NCI-H187 (cell line): ENCODE measurements around the gene TMEM191C.
"Not testable (repeated sequence)": the region's sequence is repeated elsewhere in the genome, so short reads cannot be mapped to it uniquely, and the experiment has no call there.

ENCODE experiments used
- DNase-seq, 2 experiments: peaks; one replicate each; lab custom pipeline; 2025; lab: John Stamatoyannopoulos, UW

Gene TMEM191C

DNA sequence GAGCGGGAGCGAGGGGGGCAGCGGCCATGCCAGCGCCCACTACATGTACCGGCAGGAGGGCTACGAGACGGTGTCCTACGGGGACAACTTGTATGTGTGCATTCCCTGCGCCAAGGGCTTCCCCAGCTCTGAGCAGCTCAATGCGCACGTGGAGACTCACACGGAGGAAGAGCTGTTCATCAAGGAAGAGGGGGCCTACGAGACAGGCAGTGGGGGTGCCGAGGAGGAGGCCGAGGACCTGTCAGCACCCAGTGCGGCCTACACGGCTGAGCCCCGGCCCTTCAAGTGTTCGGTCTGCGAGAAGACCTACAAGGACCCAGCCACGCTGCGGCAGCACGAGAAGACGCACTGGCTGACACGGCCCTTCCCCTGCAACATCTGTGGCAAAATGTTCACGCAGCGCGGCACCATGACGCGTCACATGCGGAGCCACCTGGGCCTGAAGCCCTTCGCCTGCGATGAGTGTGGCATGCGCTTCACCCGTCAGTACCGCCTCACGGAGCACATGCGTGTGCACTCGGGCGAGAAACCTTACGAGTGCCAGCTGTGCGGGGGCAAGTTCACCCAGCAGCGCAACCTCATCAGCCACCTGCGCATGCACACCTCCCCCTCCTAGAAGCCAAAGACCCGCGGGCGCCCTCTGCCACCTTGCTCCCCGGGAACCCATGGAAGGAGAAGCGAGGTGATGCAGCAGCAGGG, 20.9 kb upstream of the TMEM191C start:
- DNase-seq = no peak

GRCh38 chr22:21446827-21447690, 20.1 kb upstream of the TMEM191C start:
- no peak for DNase-seq

DNA sequence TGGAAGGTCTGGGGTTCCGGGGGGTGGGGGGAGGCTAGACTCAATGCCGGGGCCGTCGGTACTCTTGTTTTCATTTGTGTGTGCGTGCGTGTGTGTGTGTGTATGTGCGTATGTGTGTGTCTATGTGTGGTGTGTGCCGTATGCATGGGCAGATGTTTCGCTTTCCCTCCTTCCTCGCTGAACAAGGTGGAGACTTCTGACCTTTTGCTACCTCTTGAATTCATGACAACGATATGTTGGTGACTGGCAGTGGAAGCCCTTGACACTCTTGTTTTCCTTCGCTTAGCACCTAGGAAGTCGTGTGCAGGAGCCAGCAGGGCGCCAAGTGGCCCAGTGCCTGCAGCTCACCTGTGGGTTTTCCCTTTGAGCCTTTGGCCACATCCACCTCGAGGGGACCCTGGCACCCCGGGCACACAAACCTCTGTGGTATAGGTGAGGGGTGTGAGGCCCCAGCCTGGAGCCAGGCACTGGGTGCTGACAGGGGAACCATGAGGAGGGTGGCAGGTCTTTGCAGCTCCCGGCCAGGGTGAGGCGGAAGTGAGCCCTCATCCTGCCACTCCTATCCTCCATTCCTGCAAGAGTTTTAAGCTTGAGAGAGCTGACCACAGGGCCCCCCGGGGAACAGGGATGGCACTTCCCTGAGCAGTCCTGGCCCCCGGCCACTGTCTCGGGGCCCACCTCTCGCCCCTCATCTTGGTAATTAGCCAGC, 19.3 kb upstream of the TMEM191C start:
- DNase-seq = no peak

- DNase-seq = no peak
These were observed 18.4 kb upstream of the TMEM191C start for GRCh38 chr22:21448627-21449416.

- no peak for DNase-seq
These were observed 17.5 kb upstream of the TMEM191C start for GRCh38 chr22:21449531-21450319.

DNA sequence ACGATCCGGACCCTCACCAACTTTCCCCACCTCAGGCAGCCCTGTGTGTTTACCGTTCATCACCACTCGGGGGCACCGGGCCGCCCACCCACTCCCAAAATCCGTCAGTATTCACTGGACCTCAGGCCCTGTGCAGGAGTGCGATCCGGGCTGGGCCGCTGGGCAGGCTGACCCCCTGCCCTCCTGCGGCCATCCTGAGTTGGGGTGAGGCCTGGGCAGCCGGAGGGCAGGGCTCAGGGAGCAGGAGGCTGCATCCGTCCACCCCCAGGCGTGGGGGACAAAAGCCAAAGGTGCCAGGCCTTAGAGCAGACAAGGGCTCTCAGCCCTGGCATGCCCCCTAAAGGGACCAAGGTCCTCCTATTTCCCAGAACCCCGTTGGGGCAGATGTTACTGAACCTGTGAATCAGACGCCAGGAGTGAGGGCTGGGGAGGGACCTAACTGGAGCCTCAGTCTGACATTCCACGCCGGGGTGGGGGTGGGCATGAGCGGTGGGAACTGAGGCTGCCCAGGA, 16.8 kb upstream of the TMEM191C start:
- DNase-seq = no peak

- no peak for DNase-seq
These were observed 16.3 kb upstream of the TMEM191C start for GRCh38 chr22:21450858-21451353.

DNA sequence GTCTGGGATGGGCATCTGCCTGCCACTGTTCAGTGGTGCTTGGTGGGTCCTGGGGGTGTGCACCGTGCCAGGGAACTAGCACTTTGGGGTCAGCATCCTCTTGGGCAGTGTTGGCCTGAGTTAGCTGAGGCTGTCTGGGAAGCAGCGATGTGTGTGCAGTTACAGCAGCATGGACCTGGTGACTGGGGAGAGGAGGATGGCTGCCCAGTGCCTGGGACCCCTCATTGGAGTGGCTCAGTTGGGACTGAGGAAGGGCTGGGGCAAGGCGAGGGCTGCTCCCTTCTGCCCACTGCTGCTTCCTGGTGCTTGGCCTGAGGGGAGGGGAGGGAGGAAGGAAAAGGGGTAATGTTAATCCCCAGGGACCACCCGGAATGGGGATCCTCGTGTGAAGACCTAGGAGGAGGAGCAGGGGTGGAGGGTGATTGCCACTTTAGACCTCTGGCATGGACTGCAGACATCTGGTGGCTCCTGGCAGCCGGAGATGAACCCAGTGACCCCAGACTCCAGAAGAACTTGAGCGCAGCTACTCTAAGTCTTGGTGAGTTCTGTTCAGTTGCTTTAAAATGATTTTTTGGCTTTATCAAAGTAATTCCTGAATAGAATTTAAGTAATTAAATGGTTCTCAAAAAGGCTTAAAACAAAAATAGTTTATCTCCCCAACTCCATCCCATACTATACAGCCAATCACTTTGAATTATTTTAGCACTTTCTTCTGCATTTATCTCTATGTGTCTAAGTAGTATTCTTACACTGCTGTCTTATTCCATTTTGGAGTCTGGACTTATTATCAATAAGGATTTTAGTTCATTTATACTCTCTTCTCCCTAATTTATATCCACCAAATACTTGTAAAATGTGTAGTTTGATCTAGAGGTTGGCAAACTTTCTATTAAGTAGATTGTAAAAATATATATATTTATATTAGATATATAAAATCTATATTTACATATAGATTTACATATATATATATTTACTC, 15.4 kb upstream of the TMEM191C start:
- DNase-seq = no peak

DNA sequence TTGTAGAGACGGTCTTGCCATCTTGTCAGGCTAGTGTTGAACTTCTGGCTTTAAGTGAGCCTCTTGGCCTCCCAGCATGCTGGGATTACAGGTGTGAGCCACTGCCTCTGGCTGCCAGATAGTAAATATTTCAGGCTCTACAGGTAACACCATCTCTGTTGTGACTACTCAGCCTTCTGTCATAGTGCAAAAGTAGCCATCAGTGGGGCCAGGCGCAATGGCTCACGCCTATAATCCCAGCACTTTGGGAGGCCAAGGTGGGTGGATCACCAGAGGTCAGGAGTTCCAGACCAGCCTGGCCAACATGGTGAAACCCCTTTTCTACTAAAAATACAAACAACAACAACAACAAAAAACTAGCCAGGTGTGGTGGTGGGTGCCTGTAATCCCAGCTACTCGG, 14.5 kb upstream of the TMEM191C start:
- DNase-seq = not testable (repeated sequence)

DNA sequence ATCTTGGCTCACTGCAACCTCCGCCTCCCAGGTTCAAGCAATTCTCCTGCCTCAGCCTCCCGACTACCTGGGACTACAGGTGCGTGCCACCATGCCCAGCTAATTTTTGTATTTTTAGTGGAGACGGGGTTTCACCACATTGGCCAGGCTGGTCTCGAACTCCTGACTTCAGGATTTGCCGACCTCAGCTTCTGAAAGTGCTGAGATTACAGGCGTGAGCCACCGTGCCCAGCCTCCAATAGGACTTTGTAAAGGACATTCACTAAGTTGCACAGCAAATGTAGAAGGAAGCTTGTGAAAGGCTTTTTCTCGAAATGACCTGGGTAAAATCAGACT, 12.2 kb upstream of the TMEM191C start:
- DNase-seq = not testable (repeated sequence)

DNA sequence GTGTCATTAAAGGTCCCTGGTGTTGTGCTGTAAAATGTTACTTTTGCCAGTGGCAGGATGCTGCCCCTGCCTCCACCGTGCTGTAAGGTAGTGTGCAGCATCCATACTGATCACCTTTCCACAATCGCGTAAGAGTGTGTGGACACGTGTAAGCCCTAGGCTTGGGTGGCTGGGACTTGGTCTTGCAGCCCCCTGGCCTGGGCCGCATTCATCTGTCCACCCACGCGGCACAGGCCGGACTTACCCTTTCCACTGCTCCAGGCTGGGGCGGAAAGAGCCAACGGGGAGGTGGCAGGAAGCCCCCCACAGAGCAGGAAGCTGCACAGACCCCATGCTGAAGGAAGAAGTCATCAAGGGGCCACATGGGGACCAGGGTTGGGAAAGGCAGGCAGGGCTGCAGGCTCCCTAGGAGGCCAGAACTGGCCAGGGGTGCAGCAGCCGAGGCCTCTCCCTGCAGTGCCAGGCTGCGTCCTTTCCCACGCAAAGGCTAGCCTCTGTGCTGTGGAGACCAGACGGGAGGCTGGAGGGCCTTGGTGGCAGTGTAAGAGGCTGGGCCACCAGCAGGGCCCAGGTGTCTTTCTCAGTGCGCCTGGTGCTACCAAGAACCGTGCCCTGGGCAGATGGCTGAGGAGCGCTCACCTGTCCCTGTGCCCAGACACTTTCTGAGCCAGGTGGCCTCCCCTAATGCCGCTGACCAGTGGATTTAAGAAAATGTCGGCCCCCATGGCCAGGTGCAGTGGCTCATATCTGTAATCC, 11.7 kb upstream of the TMEM191C start:
- DNase-seq = no peak

DNA sequence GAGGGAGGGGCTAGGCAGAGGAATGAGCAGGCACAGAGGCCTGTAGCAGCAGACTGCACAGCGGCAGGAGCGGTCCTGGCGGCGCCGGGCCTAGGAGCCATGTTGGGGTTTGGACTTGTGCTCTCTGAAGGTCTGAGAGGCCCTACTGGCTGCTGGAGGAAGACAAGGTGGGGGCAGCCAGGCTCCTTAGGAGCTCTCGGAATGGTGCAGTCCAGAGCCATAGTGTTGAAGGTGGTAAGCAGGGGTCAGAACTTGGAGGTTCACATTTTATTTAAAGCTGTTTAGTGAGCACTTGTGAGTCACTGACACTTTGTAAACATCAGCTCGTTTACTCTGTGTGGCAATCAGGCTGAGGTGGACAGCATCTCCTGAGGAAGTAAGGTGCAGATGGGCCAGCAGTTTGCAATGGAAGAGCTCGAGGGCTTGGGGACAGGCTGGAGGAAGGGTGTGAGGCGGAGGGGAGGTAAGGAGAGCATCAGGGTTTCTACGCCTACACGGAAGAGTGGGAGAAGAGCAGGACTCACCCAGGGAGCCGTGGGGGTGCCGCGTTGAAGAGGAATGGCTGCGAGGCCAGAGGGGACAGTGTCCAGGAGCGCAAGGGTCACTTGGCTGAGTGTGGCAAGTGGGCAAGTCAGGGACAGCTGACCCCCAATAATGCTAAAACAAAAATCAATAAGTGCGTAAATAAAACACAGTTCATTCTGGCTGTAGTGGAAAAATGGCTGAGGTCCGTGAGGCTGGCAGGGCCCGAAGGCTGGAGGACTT, 10.0 kb upstream of the TMEM191C start:
- DNase-seq = no peak

DNA sequence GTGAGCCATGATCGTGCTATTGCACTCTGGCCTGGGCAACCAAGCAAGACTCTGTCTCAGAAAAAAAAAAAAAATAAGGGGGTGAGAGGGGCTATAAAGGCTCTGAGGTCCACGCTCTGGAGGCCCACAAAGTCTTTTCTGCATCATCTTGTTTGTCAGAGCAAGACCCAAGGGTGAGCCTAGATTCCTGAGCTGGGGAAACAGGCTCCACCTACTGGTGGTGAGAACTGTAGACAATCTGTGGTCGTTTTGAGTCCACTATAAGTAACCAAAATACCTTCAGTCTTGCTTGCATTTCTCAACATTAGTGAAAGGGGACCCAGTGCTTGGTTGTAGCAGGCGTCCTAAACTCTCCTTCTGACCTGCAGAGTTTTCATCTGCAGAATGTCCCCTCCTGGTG, 4.5 kb upstream of the TMEM191C start:
- DNase-seq = not testable (repeated sequence)

DNA sequence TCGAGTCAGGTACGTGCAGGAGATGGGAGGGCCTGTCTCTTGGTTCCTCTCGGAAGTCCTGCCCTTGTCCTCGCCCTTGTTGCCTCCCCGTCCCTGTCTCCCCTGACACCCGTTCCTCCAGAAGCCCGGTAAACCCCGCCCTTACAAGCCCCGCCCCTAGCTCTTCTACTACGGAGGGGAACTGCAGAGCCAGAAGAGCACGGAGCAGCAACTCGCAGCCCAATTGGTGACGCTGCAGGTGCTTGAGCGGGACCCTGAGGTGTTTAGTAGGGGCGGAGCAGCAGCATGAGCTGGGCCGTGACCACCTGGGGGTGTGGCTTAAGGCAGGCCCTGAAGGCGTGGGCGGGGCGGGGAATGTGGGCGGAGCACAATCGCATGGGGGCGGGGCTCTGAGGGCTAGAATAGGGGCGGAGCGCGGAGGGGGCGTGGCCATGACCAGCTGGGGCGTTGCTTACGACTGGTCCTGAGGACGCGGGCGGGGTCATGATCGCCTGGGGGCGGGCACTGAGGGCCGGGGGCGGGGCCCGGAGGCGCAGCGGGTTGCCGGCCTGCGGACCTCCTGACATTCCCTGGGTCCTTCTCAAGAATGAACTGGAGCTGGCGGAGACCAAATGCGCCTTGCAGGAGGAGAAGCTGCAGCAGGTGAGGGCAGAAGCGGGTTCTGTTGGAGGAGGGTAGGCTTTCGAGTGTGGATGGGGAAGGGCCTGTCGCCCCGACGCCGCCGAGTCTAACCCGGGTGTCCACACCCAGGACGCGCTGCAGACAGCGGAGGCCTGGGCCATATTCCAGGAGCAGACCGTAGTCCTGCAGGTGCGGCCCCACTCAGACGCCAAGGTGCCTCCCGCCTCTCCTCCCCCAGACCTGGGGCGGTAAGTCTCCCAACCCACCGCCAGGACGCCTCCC, 1.3 kb downstream of the TMEM191C start:
- not testable (repeated sequence) for DNase-seq

GRCh38 chr22:21469097-21469994, 2.2 kb downstream of the TMEM191C start:
- DNase-seq = not testable (repeated sequence)

DNA sequence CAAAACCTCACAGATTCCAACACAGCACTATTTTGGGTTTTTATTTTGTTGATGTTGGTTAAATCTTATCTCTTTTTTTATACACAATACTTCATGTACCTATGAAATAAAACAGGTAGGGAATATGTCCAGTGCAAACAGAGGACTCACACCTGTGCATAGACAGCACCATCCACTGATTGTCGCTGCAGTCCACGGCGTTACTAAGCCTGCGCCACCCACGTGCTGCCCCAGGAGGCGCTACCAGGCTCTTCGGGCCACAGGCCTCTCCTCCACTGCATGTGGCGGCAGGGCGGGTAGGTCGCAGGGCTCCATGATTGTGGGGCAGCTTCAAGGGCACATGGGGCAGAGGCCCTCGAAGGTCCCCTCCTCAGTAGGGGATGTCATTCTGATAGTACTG, 5.8 kb downstream of the TMEM191C start:
- DNase-seq = not testable (repeated sequence)
